ENCODE measurements around the gene RBFOX1.

Gene RBFOX1

DNA sequence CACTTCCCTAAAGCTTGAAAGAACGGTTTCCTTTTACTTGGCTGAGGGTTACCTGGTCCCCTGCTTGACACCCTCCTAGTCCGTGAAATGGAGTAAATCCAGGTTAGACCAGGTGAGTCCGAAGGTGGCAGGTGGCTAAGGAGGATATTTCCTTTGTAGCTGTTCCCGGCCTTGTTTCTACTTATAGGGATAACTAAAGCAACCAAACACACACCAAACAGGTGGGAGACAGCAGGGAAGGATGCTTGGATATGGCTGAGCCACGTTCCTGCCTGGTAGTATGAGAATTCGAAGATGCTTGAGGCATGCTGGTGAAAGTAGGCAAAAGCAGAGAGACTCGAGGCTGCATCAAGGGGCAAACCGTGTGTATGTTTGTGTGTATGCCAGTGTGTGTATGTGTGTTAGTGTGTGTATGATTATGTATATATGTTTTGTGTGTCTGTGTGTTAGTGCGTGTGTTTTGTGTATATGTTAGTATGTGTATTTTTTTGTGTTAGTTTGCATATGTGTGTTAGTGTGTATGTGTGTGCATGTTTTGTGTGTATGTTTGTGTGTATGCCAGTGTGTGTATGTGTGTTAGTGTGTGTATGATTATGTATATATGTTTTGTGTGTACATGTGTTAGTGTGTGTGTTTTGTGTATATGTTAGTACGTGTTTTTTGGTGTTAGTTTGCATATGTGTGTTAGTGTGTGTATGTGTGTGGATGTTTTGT, 28.9 kb downstream of the RBFOX1 start:
- Histone ChIP-seq H3K27me3 (ENCODE audit: insufficient read depth, low read length) (no peaks in the 10 kb centered on the region), H3K27ac (ENCODE audit: low read length) (no peak overlapping the region), H3K9ac (ENCODE audit: low read depth, low read length) (no peak overlapping the region), H3K4me3 (ENCODE audit: low read length) (no peak overlapping the region), H3K9me3 (ENCODE audit: insufficient read depth, low read depth, low read length) (no peaks in the 10 kb centered on the region), H3K36me3 (ENCODE audit: insufficient read depth, low read depth, low read length) (no peaks in the 10 kb centered on the region), H3K4me1 (ENCODE audit: insufficient read depth, low read length) (no peaks in the 10 kb centered on the region)

DNA sequence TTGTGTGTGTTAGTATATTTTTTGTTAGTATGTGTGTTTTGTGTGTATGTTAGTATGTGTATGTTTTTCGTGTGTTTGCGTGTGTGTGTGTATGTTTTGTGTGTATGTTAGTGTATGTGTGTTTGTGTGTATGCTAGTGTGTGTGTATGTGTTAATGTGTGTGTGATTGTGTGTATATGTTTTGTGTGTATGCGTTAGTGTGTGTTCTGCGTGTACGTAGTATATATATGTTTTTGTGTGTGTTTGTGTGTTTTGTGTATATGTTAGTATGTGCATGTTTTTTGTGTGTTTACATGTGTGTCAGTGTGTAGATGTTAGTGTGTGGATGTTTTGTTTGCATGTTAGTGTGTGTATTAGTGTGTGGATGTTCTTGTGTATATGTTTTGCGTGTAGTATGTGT, 29.6 kb downstream of the RBFOX1 start:
- Histone ChIP-seq H3K9me3 (ENCODE audit: insufficient read depth, low read depth, low read length) (no peaks in the 10 kb centered on the region), H3K27me3 (ENCODE audit: insufficient read depth, low read length) (no peaks in the 10 kb centered on the region), H3K9ac (ENCODE audit: low read depth, low read length) (no peak overlapping the region), H3K4me1 (ENCODE audit: insufficient read depth, low read length) (no peaks in the 10 kb centered on the region), H3K4me3 (ENCODE audit: low read length) (no peak overlapping the region), H3K27ac (ENCODE audit: low read length) (no peak overlapping the region), H3K36me3 (ENCODE audit: insufficient read depth, low read depth, low read length) (no peaks in the 10 kb centered on the region)

DNA sequence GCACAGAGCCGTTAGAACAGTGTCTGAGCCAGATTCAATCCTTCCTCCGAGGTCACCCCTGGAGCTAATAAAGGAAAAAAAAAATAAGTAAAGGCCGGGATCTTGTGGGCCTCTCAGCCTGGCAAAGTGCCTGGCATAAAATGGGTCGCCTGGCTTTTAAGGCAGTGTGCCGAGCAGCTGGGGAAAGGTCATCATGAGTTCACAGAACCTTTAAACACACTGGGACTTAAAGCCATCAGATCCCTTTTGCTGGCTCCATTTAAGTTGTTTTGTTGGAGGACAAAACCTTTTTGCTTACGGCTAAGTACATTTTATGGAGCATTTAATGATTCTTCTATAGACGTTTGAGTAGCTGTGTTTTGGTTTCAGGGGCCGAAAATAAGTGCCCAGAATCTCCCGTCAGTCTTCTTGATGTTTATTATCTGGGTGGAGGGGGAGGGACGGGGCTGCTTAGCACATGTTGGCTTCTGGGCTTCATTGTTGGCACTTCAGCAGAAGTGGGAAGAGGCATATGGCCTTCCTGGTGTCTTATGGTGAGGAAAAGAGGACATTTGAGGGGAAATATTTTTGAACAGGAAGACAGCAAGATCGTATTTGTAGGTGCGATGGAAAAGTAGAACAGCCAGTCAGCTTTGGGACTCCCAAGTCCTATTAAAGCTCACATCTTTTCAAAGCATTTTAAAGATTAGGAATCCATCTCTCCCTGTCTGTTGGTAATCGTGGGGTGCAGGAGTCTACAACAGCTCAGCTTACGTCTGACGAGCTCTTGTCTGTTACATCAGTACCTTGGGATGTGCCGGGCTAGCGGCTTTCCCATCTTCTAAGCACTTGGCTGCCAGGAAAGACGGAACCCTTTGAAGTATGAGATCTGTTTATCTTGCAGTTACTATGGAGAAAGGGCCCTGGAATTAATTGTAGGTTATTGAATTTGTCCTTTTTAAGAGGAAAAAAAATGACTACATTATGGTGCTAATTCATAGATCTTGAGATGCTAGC, 31.1 kb downstream of the RBFOX1 start:
- Histone ChIP-seq H3K27ac (ENCODE audit: low read length) (no peak overlapping the region), H3K27me3 (ENCODE audit: insufficient read depth, low read length) (no peaks in the 10 kb centered on the region), H3K36me3 (ENCODE audit: insufficient read depth, low read depth, low read length) (no peaks in the 10 kb centered on the region), H3K4me1 (ENCODE audit: insufficient read depth, low read length) (no peaks in the 10 kb centered on the region), H3K9ac (ENCODE audit: low read depth, low read length) (no peak overlapping the region), H3K4me3 (ENCODE audit: low read length) (no peak overlapping the region), H3K9me3 (ENCODE audit: insufficient read depth, low read depth, low read length) (no peaks in the 10 kb centered on the region)

DNA sequence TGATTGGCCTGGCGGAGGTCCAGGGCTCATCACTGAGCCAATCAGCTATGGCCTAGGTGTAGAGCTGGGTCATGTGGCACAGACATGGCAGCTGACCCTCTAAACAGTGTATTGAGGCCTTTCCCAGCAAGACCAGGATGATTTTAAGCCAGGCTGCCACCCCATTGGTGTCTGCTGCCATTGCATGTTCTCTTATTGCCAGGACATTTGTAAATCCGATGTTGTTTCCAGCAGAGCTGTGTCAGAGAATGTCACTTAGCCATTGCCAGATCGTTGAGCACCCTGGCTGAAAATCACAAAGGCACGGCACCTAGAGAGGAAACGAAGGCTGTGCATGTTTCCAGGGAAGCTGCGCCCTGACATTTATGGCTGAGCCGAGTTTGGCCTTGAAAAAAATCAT, 33.4 kb downstream of the RBFOX1 start:
- no peaks in the 10 kb centered on the region for H3K36me3 ChIP-seq (ENCODE audit: insufficient read depth, low read depth, low read length)
- peaks cover 7% of the 10 kb centered on the region; the same call in 1 of the 2 replicates for H3K4me1 ChIP-seq (ENCODE audit: insufficient read depth, low read length)
- no peaks in the 10 kb centered on the region for H3K9me3 ChIP-seq (ENCODE audit: insufficient read depth, low read depth, low read length)
- H3K9ac ChIP-seq (ENCODE audit: low read depth, low read length), result no peak overlapping the region
- no peaks in the 10 kb centered on the region for H3K27me3 ChIP-seq (ENCODE audit: insufficient read depth, low read length)
- H3K27ac ChIP-seq (ENCODE audit: low read length), result no peak overlapping the region
- no peak overlapping the region for H3K4me3 ChIP-seq (ENCODE audit: low read length)

DNA sequence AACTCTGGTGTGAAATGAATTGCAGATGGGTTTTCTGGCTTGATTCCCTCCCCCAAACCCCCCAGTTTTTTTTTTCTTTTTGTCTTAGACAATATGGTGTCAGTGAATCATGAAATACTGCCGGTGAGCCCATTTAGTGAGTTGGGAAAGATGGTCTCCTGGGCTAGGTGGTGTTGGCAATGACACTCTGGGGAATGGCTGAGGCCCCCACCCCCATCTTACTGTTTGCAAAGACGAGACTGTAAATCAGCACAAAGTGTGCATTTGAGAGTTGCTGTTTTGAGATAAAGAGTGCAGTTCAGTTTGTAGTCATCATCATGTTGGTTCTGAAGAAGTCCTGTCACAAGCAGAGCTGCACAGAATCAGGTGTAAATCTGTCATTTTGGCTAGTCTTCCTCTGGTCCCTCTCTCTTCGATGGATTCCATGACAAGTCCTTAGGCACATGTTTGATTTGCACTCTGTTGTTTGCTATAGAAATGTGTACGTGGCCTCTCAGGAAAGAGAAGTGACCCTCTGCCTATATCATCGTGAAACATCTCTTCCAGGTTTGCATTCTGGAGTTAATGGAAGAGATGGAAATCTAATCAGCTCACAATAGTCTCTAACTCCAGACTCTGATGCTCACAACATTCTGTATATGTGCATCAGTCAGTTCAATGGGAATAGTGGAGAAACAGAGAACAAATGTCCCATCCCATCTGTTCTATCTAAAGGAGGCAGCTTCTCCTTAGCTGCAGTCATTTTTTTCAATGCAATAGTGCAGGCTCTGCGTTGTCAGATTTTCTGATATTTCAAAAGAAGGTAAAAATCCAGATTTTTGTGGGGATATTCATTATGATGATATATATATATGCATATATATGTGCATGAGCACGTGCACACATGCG, 34.6 kb downstream of the RBFOX1 start:
- no peaks in the 10 kb centered on the region for H3K9me3 ChIP-seq (ENCODE audit: insufficient read depth, low read depth, low read length)
- no peaks in the 10 kb centered on the region for H3K27me3 ChIP-seq (ENCODE audit: insufficient read depth, low read length)
- H3K4me3 ChIP-seq (ENCODE audit: low read length), result no peak overlapping the region
- H3K36me3 ChIP-seq (ENCODE audit: insufficient read depth, low read depth, low read length), result no peaks in the 10 kb centered on the region
- peaks cover 7% of the 10 kb centered on the region; the same call in 1 of the 2 replicates for H3K4me1 ChIP-seq (ENCODE audit: insufficient read depth, low read length)
- H3K27ac ChIP-seq (ENCODE audit: low read length), result no peak overlapping the region
- H3K9ac ChIP-seq (ENCODE audit: low read depth, low read length), result no peak overlapping the region

DNA sequence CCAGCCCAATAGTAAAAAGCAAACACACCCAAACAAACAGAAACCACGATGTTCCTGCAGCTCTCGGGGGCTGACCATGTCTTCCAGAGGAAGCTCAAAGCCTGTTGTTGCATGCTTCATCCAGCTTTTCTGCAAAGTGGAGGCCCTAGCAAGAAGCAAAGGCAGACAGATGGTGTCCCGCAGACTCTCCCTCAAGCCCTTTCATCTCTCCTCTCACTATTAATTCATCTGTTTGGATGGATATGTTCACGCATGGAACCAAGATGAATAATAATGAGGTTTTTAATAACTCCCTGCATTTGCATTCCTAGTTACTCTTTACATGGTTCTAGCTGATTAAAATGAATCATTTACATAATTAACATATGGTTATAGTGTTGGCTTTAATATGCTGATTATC, 36.6 kb downstream of the RBFOX1 start:
- Histone ChIP-seq H3K9me3 (ENCODE audit: insufficient read depth, low read depth, low read length) (no peaks in the 10 kb centered on the region), H3K27ac (ENCODE audit: low read length) (no peak overlapping the region), H3K9ac (ENCODE audit: low read depth, low read length) (no peak overlapping the region), H3K4me3 (ENCODE audit: low read length) (no peak overlapping the region), H3K27me3 (ENCODE audit: insufficient read depth, low read length) (no peaks in the 10 kb centered on the region), H3K4me1 (ENCODE audit: insufficient read depth, low read length) (peaks cover 7% of the 10 kb centered on the region; the same call in 1 of the 2 replicates), H3K36me3 (ENCODE audit: insufficient read depth, low read depth, low read length) (no peaks in the 10 kb centered on the region)

DNA sequence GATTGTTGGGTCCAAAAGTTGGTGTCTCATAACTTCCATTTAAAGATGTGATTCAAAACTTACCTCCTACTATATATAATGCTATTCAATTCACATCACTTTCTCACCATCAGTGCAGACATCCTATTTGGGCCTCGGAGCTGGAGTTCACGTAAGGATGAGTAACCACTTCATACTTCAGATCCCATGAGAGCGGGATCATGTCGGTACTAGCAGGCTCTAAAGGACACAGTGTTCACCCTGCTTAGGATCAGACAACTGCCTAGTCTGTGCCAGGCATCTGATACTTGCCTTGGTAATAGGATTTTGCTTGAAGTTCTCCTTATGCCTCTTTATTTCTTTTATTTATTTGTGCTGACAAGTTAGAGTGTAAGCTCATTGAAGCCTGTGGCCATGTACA, 39.5 kb downstream of the RBFOX1 start:
- no peak overlapping the region for H3K9ac ChIP-seq (ENCODE audit: low read depth, low read length)
- no peaks in the 10 kb centered on the region for H3K36me3 ChIP-seq (ENCODE audit: insufficient read depth, low read depth, low read length)
- H3K9me3 ChIP-seq (ENCODE audit: insufficient read depth, low read depth, low read length), result no peaks in the 10 kb centered on the region
- H3K27ac ChIP-seq (ENCODE audit: low read length), result no peak overlapping the region
- peaks cover 7% of the 10 kb centered on the region; the same call in 1 of the 2 replicates for H3K4me1 ChIP-seq (ENCODE audit: insufficient read depth, low read length)
- H3K4me3 ChIP-seq (ENCODE audit: low read length), result no peak overlapping the region
- H3K27me3 ChIP-seq (ENCODE audit: insufficient read depth, low read length), result no peaks in the 10 kb centered on the region

DNA sequence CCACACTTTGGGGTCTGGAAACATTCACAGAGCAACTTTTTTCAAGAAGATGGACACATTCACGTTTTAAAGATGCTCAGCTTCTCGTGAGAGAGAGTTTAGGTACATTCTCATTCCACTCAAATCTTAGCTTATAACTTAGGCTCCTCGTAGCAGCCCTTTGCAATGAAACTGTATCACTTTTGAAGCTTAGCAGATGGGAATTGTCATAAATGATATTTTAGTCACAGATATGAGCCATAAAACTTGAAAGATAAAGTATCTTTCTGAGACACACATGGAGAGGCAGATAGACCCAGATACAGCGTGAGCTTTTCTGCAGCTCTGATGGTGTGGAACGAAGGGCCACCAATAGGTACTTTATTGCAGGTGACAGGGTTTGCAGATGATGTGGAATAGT, 41.1 kb downstream of the RBFOX1 start:
- H3K4me3 ChIP-seq (ENCODE audit: low read length), result no peak overlapping the region
- no peaks in the 10 kb centered on the region for H3K27me3 ChIP-seq (ENCODE audit: insufficient read depth, low read length)
- peaks cover 7% of the 10 kb centered on the region; the same call in 1 of the 2 replicates for H3K4me1 ChIP-seq (ENCODE audit: insufficient read depth, low read length)
- no peaks in the 10 kb centered on the region for H3K36me3 ChIP-seq (ENCODE audit: insufficient read depth, low read depth, low read length)
- no peak overlapping the region for H3K27ac ChIP-seq (ENCODE audit: low read length)
- no peak overlapping the region for H3K9ac ChIP-seq (ENCODE audit: low read depth, low read length)
- H3K9me3 ChIP-seq (ENCODE audit: insufficient read depth, low read depth, low read length), result no peaks in the 10 kb centered on the region

DNA sequence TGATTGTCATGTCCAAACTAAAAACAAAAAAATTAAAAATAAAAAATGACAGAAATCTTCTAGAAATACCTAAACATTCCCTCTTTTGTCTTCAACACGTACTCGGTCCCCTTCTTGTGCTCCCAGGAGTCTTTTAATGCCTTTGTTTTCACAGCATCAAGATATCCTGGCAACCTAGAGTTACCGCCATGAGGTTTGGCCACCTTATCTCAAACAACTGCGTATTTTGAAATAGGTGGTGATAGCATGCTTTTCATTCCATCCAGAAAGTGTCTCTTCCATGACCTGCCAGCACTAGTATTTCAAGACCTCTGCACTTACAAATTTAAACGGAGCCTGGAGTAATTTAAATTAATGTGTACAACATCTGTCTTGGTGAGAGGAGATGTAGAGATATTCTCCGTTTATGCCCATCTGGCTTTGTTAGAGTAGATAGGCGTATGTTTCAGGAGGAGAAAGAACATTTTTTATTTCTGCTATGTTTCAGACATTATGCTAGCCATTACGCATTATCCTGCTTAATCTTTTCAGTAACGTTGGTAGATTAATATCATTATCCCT, 42.0 kb downstream of the RBFOX1 start:
- Histone ChIP-seq H3K27ac (ENCODE audit: low read length) (no peak overlapping the region), H3K4me1 (ENCODE audit: insufficient read depth, low read length) (peaks cover 4% of the 10 kb centered on the region; the same call in 1 of the 2 replicates), H3K27me3 (ENCODE audit: insufficient read depth, low read length) (no peaks in the 10 kb centered on the region), H3K9me3 (ENCODE audit: insufficient read depth, low read depth, low read length) (no peaks in the 10 kb centered on the region), H3K9ac (ENCODE audit: low read depth, low read length) (no peak overlapping the region), H3K36me3 (ENCODE audit: insufficient read depth, low read depth, low read length) (no peaks in the 10 kb centered on the region), H3K4me3 (ENCODE audit: low read length) (no peak overlapping the region)

DNA sequence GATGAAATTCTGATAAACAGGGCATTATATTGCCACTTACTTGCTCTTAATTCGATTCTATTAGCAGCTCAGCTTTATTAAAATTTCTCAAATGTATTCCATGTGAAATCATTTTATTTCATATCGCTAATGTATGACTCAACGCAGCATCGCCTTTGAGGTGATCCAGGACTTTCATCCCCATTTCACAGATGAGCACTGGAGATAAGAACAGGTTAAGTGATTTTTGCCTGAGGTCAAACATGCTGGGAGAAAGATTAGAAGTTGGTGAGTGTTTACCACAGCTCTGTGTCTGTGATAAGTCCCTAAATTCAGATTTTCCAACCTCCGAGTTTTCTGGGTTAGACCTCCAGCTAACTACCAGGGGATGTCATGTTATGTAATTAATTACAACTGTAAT, 43.6 kb downstream of the RBFOX1 start:
- H3K4me3 ChIP-seq (ENCODE audit: low read length), result no peak overlapping the region
- H3K36me3 ChIP-seq (ENCODE audit: insufficient read depth, low read depth, low read length), result no peaks in the 10 kb centered on the region
- no peak overlapping the region for H3K9ac ChIP-seq (ENCODE audit: low read depth, low read length)
- H3K9me3 ChIP-seq (ENCODE audit: insufficient read depth, low read depth, low read length), result no peaks in the 10 kb centered on the region
- no peak overlapping the region for H3K27ac ChIP-seq (ENCODE audit: low read length)
- H3K27me3 ChIP-seq (ENCODE audit: insufficient read depth, low read length), result no peaks in the 10 kb centered on the region
- H3K4me1 ChIP-seq (ENCODE audit: insufficient read depth, low read length), result no peaks in the 10 kb centered on the region

DNA sequence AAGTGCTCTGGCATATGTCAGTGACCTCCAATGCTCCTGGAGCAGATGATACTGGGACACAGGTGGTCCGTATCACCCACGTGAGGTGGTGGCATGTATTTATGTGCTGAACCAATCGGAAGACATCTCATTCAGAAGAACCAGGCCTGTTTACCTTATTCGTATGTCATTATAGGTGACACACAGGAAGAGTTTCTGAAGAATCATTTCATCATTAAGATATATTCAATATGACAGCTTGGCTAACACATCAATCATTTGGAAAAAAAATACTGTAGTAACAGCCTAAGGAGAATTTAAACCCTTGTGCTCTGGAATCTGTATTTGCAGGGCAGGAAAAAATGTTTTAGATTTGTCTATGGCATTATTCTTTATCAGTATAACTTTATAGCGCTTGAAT, 44.6 kb downstream of the RBFOX1 start:
- no peak overlapping the region for H3K4me3 ChIP-seq (ENCODE audit: low read length)
- H3K27ac ChIP-seq (ENCODE audit: low read length), result no peak overlapping the region
- H3K4me1 ChIP-seq (ENCODE audit: insufficient read depth, low read length), result no peaks in the 10 kb centered on the region
- no peaks in the 10 kb centered on the region for H3K9me3 ChIP-seq (ENCODE audit: insufficient read depth, low read depth, low read length)
- no peaks in the 10 kb centered on the region for H3K36me3 ChIP-seq (ENCODE audit: insufficient read depth, low read depth, low read length)
- H3K9ac ChIP-seq (ENCODE audit: low read depth, low read length), result no peak overlapping the region
- H3K27me3 ChIP-seq (ENCODE audit: insufficient read depth, low read length), result no peaks in the 10 kb centered on the region
